Esophagus squamous epithelium (tissue), 5 donors: ENCODE results near the gene CCDC33. TPM values are rescaled to one million over a fixed set of nuclear protein-coding genes. Genes with fewer than 3 reads are reported as not detected.

Experiments
- DNase-seq: peaks from one replicate; lab custom pipeline; 2025; lab: John Stamatoyannopoulos, UW
- H3K27ac ChIP-seq, 4 donors: fragments of 200-600 bp; sonication (generic); one replicate each; pipeline ENCODE4 v1.5.1; 2016 to 2019; ENCODE audit warnings: mild to moderate bottlenecking in 1 of 4
- H3K27me3 ChIP-seq, 4 donors: fragments of 200-600 bp; sonication (generic); 1 replicate in 3 of 4; 2 replicates in 1 of 4; pipeline versions ENCODE4 v1.5.1 to v1.6.0; 2017 to 2021; ENCODE audit warnings: antibody characterized with exemption in 1 of 4
- H3K36me3 ChIP-seq, 3 donors: fragments of 200-600 bp; sonication (generic); one replicate each; pipeline ENCODE4 v1.5.1; 2016 to 2019
- H3K4me1 ChIP-seq, 3 donors: fragments of 200-600 bp; sonication (generic); one replicate each; pipeline ENCODE4 v1.5.1; 2017 to 2019
- H3K4me3 ChIP-seq, 4 donors: fragments of 200-600 bp; sonication (generic); 1 replicate in 3 of 4; 2 replicates in 1 of 4; pipeline ENCODE4 v1.5.1; 2016 to 2019; ENCODE audit warnings: mild to moderate bottlenecking in 2 of 4, moderate library complexity in 1 of 4
- H3K9me3 ChIP-seq, 3 donors: fragments of 200-600 bp; sonication (generic); one replicate each; pipeline ENCODE4 v1.5.1; 2016 to 2019
- POLR2A ChIP-seq, 4 donors: fragments of 450-650 bp; IDR thresholded peaks; one replicate each; pipeline ENCODE4 v1.6.1; 2017; ENCODE audit warnings: antibody characterized with exemption in 4 of 4, mild to moderate bottlenecking in 4 of 4, moderate library complexity in 3 of 4
- WGBS, 2 donors: methylation state at CpG; one replicate each; pipeline ENCODE4 v1.1.5; 2018; 5-methylcytosine and 5-hydroxymethylcytosine counted together
- intact Hi-C: fragments of 100-400 bp; cut with DNase I; formaldehyde crosslinking; loops from one replicate; pipeline ENCODE4 v1.15.0; 2022
- total RNA-seq, 4 donors: library from RNA; depleted of rRNA; stranded (reverse); fragments of >200 nt; gene quantifications; one replicate each; pipeline ENCODE4 v1.1.0, GENCODE V29; 2016
- TF ChIP-seq, protein P1 (sequence below), 6 experiments: fragments of 450-650 bp in 4 of 6; fragments of 200-600 bp in 2 of 6; sonication (generic) in 2 of 6; IDR thresholded peaks; one replicate each; pipeline ENCODE4 v1.5.1; 2016 to 2019; ENCODE audit warnings: antibody characterized with exemption in 6 of 6, mild to moderate bottlenecking in 4 of 6, moderate library complexity in 4 of 6
- donor health status: DM: yes; HTN: yes; CAD: no.

The CCDC33 gene
- total RNA-seq, 4 donors from 2014 or later = not detected

DNA sequence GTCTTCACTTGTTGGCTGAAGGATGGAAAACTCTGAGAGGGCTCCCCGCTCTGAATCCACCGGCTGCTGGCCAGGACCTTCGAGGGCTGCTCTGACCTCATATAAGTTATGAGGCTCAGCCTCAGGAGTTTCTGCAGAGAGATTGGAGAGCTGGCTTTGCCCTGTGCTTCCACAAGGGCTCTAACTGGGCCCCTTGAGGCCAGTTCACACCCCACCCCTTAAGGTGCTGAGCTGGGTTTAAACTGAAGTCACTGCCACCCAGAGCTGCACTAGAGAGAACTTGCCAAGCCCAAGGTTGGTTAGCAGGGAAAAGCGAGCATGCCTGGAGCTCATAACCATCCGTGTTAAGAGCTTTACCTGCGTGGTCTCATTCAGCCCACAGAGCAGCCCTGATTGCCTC, 2.8 kb upstream of the CCDC33 start:
- intact Hi-C loops = no loop called here
- WGBS, 2 donors = 81 to 82% methylated on average over 2 to 4 of the region's 6 CpGs
- peaks cover 0 to 41% (median 0%) of the 10 kb centered on the region in 4 donors for H3K27me3 ChIP-seq

DNA sequence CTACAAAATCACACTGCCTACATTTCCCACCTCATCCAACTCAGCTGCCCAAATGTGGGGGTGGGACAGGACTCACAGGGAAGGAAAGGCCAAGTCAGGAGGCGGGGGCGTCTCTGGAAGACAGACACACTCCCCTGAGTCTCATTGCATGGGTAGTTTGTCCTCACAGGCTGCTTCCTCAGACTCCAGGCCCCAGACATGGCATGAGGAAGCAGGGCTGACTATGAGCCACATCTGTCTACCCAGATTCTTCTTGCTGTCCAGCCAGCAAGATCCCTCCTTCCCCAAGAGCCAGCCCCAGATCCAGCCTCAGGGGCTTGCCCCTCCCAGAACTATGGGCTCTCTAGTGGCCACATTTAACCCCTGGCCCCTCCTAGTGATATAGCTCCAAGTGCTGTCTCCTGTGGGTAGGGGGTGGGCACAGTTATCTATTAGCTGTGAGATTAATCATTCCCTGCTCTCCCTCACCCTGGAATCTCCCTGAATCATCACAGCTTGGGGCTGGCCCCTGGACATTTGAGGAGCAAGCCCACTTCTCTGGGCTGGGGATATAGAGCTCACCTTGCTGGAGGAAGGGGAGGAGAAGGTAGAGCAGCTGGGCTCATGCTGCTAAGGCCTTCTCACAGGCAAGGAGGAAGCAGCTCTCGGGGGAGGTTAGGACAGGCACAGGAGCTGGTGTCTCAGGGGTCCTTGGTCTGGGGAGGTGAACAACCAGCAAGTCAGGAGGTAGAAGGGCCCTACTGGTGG, 2.1 kb upstream of the CCDC33 start:
- no peak for DNase-seq
- Histone ChIP-seq H3K9me3 (no peaks in the 10 kb centered on the region), H3K4me1 (peaks cover 0 to 2% (median 0%) of the 10 kb centered on the region in 3 donors), H3K36me3 (no peaks in the 10 kb centered on the region), H3K27me3 (peaks cover 0 to 41% (median 0%) of the 10 kb centered on the region in 4 donors), H3K4me3 (no peak overlapping the region), H3K27ac (no peak overlapping the region)
- intact Hi-C loops = no loop called here
- no peak for TF ChIP-seq POLR2A (IDR thresholded peaks at IDR 0.05)
- TF ChIP-seq, protein P1, sequence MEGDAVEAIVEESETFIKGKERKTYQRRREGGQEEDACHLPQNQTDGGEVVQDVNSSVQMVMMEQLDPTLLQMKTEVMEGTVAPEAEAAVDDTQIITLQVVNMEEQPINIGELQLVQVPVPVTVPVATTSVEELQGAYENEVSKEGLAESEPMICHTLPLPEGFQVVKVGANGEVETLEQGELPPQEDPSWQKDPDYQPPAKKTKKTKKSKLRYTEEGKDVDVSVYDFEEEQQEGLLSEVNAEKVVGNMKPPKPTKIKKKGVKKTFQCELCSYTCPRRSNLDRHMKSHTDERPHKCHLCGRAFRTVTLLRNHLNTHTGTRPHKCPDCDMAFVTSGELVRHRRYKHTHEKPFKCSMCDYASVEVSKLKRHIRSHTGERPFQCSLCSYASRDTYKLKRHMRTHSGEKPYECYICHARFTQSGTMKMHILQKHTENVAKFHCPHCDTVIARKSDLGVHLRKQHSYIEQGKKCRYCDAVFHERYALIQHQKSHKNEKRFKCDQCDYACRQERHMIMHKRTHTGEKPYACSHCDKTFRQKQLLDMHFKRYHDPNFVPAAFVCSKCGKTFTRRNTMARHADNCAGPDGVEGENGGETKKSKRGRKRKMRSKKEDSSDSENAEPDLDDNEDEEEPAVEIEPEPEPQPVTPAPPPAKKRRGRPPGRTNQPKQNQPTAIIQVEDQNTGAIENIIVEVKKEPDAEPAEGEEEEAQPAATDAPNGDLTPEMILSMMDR (IDR thresholded peaks at IDR 0.05) = no peak
- 68 to 100% methylated on average over 1 to 2 of the region's 3 CpGs for WGBS, 2 donors

More for the DNA sequence above, 2.8 kb upstream of the CCDC33 start:
- DNase-seq = no peak
- no peak overlapping the region for H3K27ac ChIP-seq
- peaks cover 0 to 9% (median 0%) of the 10 kb centered on the region in 3 donors for H3K4me1 ChIP-seq
- H3K36me3 ChIP-seq = no peaks in the 10 kb centered on the region
- no peak for TF ChIP-seq POLR2A (IDR thresholded peaks at IDR 0.05)
- TF ChIP-seq, protein P1 (IDR thresholded peaks at IDR 0.05) = no peak
- H3K9me3 ChIP-seq = no peaks in the 10 kb centered on the region
- no peak overlapping the region for H3K4me3 ChIP-seq

DNA sequence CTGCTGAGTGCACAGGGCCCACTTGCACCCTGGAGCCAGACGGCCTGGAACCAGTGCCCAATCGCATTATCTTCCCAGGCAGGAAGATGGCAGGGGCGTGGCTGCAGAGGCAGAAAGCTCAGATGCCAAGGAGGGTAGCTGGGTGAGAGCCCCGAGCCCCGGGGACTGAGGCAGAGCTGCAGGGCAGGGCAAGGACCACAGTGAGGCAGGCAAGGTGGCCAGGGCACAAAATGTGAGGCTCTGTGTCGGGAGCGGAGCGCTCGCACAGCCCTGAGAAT, 1.6 kb upstream of the CCDC33 start:
- H3K4me3 ChIP-seq = no peak overlapping the region
- intact Hi-C loops = no loop called here
- peaks cover 0 to 36% (median 0%) of the 10 kb centered on the region in 4 donors for H3K27me3 ChIP-seq
- 91% methylated on average over 6 of the region's 9 CpGs; no CpG with 5 or more reads in 1 of the 2 donors for WGBS, 2 donors
- H3K27ac ChIP-seq = no peak overlapping the region
- H3K4me1 ChIP-seq = peaks cover 0 to 2% (median 1%) of the 10 kb centered on the region in 3 donors
- no peak for DNase-seq
- TF ChIP-seq, protein P1 (IDR thresholded peaks at IDR 0.05) = no peak
- no peak for TF ChIP-seq POLR2A (IDR thresholded peaks at IDR 0.05)
- H3K9me3 ChIP-seq = no peaks in the 10 kb centered on the region
- no peaks in the 10 kb centered on the region for H3K36me3 ChIP-seq

DNA sequence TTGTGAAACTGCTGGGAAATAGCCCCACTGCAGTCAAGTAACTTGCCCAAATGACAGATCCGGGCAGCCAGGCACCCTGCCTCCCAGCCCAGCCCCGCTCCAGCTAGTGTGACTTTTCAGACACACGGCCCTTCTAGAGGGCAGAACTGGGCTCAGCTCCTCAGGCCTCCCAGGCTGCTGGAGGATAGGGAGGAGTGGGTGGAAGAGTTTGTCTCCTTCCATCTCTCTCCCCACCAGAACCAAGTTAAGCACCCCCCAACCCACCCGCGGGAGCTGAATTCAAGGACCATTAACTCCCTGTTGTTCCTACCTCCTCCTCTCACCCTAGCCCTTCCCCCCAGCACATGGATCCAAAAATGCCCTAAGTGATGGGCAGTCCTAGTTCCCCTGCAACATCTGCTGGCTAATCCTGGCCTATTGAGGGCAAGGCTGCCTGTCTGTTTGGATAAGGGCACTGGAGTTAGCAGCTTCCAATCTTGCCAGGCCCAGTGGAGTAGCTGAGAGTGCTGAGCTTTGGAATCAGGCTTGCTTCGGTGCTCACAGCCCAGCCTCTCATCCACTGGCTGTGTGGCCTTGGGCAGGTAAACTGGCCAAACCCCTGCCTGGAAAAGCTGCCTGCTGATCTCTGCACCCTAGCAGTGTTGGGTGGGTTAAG, 3.1 kb downstream of the CCDC33 start:
- 66 to 81% methylated on average over 4 to 5 of the region's 6 CpGs for WGBS, 2 donors
- no peaks in the 10 kb centered on the region for H3K36me3 ChIP-seq
- DNase-seq = no peak
- no peaks in the 10 kb centered on the region for H3K9me3 ChIP-seq
- H3K4me1 ChIP-seq = peaks cover 5 to 39% (median 25%) of the 10 kb centered on the region in 3 donors
- H3K27me3 ChIP-seq = peaks cover 0 to 22% (median 0%) of the 10 kb centered on the region in 4 donors
- peak overlapping the region in 1 of 4 donors; percentile 49 for H3K27ac ChIP-seq
- TF ChIP-seq, protein P1 (IDR thresholded peaks at IDR 0.05) = no peak
- no peak for TF ChIP-seq POLR2A (IDR thresholded peaks at IDR 0.05)
- no peak overlapping the region for H3K4me3 ChIP-seq
- intact Hi-C loops = no loop called here

DNA sequence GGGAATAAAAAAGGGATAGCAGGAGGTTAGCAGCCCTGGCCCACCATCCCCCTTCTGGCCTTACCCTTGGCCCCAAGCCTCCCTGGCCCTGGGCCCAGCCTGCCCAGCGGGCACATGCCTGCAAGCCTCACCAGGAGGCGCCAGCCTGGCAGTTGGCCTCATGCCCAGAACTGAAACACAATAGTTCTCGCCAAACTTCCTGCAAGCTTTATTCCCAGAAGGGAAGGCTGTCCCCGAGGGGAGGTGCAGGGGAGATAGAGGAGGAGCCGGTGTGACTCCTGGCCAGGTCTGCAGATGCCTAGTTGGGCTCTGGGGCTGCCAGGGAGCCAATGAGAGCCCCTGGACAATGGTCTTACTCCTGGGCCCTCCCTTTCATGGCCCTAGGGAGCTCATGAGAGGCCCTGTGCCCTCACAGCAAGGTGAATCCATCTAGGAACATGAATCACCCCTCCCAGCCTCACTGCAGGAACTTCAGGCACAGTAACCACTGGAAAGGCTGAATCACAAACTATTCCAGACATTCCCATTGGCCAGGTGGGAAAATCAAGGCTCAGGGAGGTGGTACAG, 4.0 kb downstream of the CCDC33 start:
- intact Hi-C loops = no loop called here
- Histone ChIP-seq H3K4me1 (peaks cover 5 to 39% (median 25%) of the 10 kb centered on the region in 3 donors), H3K9me3 (no peaks in the 10 kb centered on the region), H3K4me3 (no peak overlapping the region), H3K27me3 (peaks cover 0 to 31% (median 0%) of the 10 kb centered on the region in 4 donors), H3K27ac (no peak overlapping the region), H3K36me3 (no peaks in the 10 kb centered on the region)
- no peak for DNase-seq
- no peak for TF ChIP-seq POLR2A (IDR thresholded peaks at IDR 0.05)
- TF ChIP-seq, protein P1 (IDR thresholded peaks at IDR 0.05) = peak in 4 of 6 experiments; percentile 13 to 41 (median 32)
- 0% methylated on average over 2 of the region's 5 CpGs for WGBS, 2 donors
